SH-SY5Y (cell line): Measurements from ENCODE around the gene TLR10.

Source experiments
- GATA2 ChIP-seq: IDR thresholded peaks from 2 replicates; pipeline ENCODE4 v1.6.1; 2011; ENCODE audit warnings: mild to moderate bottlenecking, low read depth, low read length
- GATA3 ChIP-seq: IDR thresholded peaks from 2 replicates; pipeline ENCODE4 v1.6.1; 2011; ENCODE audit warnings: low read depth, mild to moderate bottlenecking, low read length, moderate library complexity

DNA sequence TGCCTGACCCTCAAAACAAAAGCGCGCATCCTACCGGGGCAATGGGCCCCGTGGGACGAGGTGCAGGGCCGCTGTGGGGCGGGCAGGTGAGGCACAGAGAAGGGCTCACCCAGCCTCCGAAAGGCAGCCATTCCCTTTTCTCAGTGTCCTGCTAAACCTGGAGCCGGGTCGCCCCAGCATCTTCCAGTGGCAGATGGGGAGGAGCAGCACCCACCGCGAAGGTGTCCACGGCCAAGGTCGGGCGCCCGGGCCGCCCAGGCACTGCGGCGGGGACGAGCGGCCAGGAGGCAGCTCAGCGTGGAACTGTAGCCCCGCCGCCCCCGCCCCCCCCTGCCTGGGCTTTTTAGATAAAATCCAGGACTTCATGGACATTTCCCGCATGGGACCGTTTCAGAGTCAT is 41.0 kb upstream of the TLR10 start:
- no peak for TF ChIP-seq GATA3
- no peak for TF ChIP-seq GATA2
